HepG2 (cell line): ENCODE results near the gene WWC1. TPM values are rescaled to one million over a fixed set of nuclear protein-coding genes. Genes with fewer than 3 reads are reported as not detected.

ENCODE experiments used
- ARNTL ChIP-seq: sonication (generic); formaldehyde crosslinking; IDR thresholded peaks from 2 replicates; pipeline ENCODE4 v1.4.0; 2020; ENCODE audit warnings: mild to moderate bottlenecking, missing genetic modification reagents
- DR1 ChIP-seq: sonication (generic); formaldehyde crosslinking; IDR thresholded peaks from 2 replicates; pipeline ENCODE4 v1.8.0; 2021; ENCODE audit warnings: mild to moderate bottlenecking, missing genetic modification reagents, inconsistent platforms
- FOXA1 ChIP-seq, 2 experiments: fragments of 450-650 bp in 1 of 2; sonication (generic) in 1 of 2; formaldehyde crosslinking in 1 of 2; IDR thresholded peaks; 2 replicates each; pipeline versions ENCODE4 v1.4.0 to v1.6.1; 2016 to 2020; ENCODE audit warnings: missing genetic modification reagents in 1 of 2
- HINFP ChIP-seq: sonication (generic); formaldehyde crosslinking; IDR thresholded peaks from 2 replicates; pipeline ENCODE4 v1.4.0; 2020; ENCODE audit warnings: low read depth, mild to moderate bottlenecking, missing genetic modification reagents
- HNRNPL ChIP-seq: fragments of 200-400 bp; formaldehyde crosslinking; IDR thresholded peaks from 2 replicates; pipeline ENCODE4 v1.6.1; 2017; ENCODE audit warnings: mild to moderate bottlenecking, low read depth, low read length
- KAT2B ChIP-seq: fragments of 150-350 bp; IDR thresholded peaks from 2 replicates; pipeline ENCODE4 v1.6.1; 2014; ENCODE audit warnings: low read depth, low read length, borderline replicate concordance
- KLF6 ChIP-seq: IDR thresholded peaks from 2 replicates; pipeline ENCODE4 v1.8.0; 2016; ENCODE audit warnings: missing biosample characterization, missing genetic modification reagents
- MAZ ChIP-seq, 2 experiments: sonication (generic) in 1 of 2; formaldehyde crosslinking in 1 of 2; IDR thresholded peaks; 2 replicates each; pipeline versions ENCODE4 v1.5.0 to v1.6.1; 2012 to 2020; ENCODE audit warnings: low read depth in 2 of 2, mild to moderate bottlenecking in 2 of 2, borderline replicate concordance in 1 of 2, improper control_type of control experiment in 1 of 2, low read length in 1 of 2, missing genetic modification reagents in 1 of 2, moderate library complexity in 1 of 2
- MXD4 ChIP-seq: IDR thresholded peaks from 2 replicates; pipeline ENCODE4 v1.6.1; 2016; ENCODE audit warnings: mild to moderate bottlenecking, missing biosample characterization, missing genetic modification reagents
- SAP130 ChIP-seq: IDR thresholded peaks from 2 replicates; pipeline ENCODE4 v1.6.1; 2016; ENCODE audit warnings: low read depth
- SP1 ChIP-seq, 2 experiments: fragments of 450-650 bp in 1 of 2; sonication (generic) in 1 of 2; formaldehyde crosslinking in 1 of 2; IDR thresholded peaks; 2 replicates each; pipeline versions ENCODE4 v1.4.0 to v1.6.1; 2016 to 2020; ENCODE audit warnings: missing genetic modification reagents in 1 of 2
- STAG1 ChIP-seq: sonication (generic); formaldehyde crosslinking; IDR thresholded peaks from 2 replicates; pipeline ENCODE4 v1.4.0; 2020; ENCODE audit warnings: missing genetic modification reagents
- THRA ChIP-seq: sonication (generic); formaldehyde crosslinking; IDR thresholded peaks from 2 replicates; pipeline ENCODE4 v1.4.0; 2020; ENCODE audit warnings: missing genetic modification reagents, borderline replicate concordance
- ZMAT3 ChIP-seq: sonication (generic); formaldehyde crosslinking; conservative IDR thresholded peaks from 2 replicates; pipeline ENCODE4 v1.7.0; 2021; ENCODE audit warnings: missing genetic modification reagents
- ZNF143 ChIP-seq: sonication (generic); formaldehyde crosslinking; IDR thresholded peaks from 2 replicates; pipeline ENCODE4 v1.4.0; 2020; ENCODE audit warnings: missing genetic modification reagents
- ZNF510 ChIP-seq: sonication (generic); formaldehyde crosslinking; IDR thresholded peaks from 2 replicates; pipeline ENCODE4 v1.4.0; 2020; ENCODE audit warnings: low read depth, mild to moderate bottlenecking, missing genetic modification reagents
- polyA plus RNA-seq, 8 experiments: library from polyadenylated mRNA; depleted of rRNA in 3 of 8; stranded (reverse) in 7 of 8; unstranded in 1 of 8; fragments of >200 nt; fragmentation: Illumina TruSeq in 4 of 8; extraction: Trizol in 4 of 8; gene quantifications; 2 replicates each; pipeline versions ENCODE4 v1.2.1 to v1.2.3, GENCODE V29; 2011 to 2016; ENCODE audit warnings: low read depth in 4 of 8, missing spikeins in 1 of 8, mixed read lengths in 1 of 8; ENCODE audit not compliant: insufficient read depth in 1 of 8
- total RNA-seq, 5 experiments: library from RNA; depleted of rRNA; stranded (reverse); fragments of >200 nt; fragmentation: Illumina TruSeq; extraction: Trizol; gene quantifications; 2 replicates each; pipeline ENCODE4 v1.2.3, GENCODE V29; 2016; ENCODE audit warnings: low read depth in 1 of 5
- TF ChIP-seq, protein P1 (sequence below): sonication (generic); formaldehyde crosslinking; IDR thresholded peaks from 2 replicates; pipeline ENCODE4 v1.5.1; 2020; ENCODE audit warnings: mild to moderate bottlenecking, missing genetic modification reagents, moderate library complexity
- TF ChIP-seq, protein P2 (sequence below): sonication (generic); formaldehyde crosslinking; conservative IDR thresholded peaks from 2 replicates; pipeline ENCODE4 v1.4.0; 2020; ENCODE audit warnings: missing genetic modification reagents
- TF ChIP-seq, protein P3 (sequence below): sonication (generic); formaldehyde crosslinking; IDR thresholded peaks from 2 replicates; pipeline ENCODE4 v1.8.1; 2023; ENCODE audit warnings: mild to moderate bottlenecking, moderate library complexity, missing genetic modification reagents
- TF ChIP-seq, protein P4 (sequence below): sonication (generic); formaldehyde crosslinking; IDR thresholded peaks from 2 replicates; pipeline ENCODE4 v1.8.1; 2023; ENCODE audit warnings: missing genetic modification reagents, mild to moderate bottlenecking, borderline replicate concordance

Gene WWC1
- total and polyA plus RNA-seq, 2 of the 13 experiments (the other 11 are each of a cell fraction or from before 2014, with no cell fraction given) = 8.3 to 17.9 TPM

GRCh38 chr5:168282120-168282519 lies 9.3 kb upstream of the WWC1 start (continued):
- no peak for TF ChIP-seq THRA (CRISPR knock-in tag)
- TF ChIP-seq SP1 (IDR thresholded peaks at IDR 0.05) = no peak
- no peak for TF ChIP-seq SP1 (CRISPR knock-in tag; IDR thresholded peaks at IDR 0.05)
- TF ChIP-seq STAG1 = no peak
- TF ChIP-seq SAP130 (CRISPR knock-in tag) = peak; percentile 51; the same call in 1 of the 2 replicates
- TF ChIP-seq KLF6 = peak; percentile 63; the same call in 1 of the 2 replicates
- TF ChIP-seq DR1 (CRISPR knock-in tag) = no peak
- TF ChIP-seq, protein P1, sequence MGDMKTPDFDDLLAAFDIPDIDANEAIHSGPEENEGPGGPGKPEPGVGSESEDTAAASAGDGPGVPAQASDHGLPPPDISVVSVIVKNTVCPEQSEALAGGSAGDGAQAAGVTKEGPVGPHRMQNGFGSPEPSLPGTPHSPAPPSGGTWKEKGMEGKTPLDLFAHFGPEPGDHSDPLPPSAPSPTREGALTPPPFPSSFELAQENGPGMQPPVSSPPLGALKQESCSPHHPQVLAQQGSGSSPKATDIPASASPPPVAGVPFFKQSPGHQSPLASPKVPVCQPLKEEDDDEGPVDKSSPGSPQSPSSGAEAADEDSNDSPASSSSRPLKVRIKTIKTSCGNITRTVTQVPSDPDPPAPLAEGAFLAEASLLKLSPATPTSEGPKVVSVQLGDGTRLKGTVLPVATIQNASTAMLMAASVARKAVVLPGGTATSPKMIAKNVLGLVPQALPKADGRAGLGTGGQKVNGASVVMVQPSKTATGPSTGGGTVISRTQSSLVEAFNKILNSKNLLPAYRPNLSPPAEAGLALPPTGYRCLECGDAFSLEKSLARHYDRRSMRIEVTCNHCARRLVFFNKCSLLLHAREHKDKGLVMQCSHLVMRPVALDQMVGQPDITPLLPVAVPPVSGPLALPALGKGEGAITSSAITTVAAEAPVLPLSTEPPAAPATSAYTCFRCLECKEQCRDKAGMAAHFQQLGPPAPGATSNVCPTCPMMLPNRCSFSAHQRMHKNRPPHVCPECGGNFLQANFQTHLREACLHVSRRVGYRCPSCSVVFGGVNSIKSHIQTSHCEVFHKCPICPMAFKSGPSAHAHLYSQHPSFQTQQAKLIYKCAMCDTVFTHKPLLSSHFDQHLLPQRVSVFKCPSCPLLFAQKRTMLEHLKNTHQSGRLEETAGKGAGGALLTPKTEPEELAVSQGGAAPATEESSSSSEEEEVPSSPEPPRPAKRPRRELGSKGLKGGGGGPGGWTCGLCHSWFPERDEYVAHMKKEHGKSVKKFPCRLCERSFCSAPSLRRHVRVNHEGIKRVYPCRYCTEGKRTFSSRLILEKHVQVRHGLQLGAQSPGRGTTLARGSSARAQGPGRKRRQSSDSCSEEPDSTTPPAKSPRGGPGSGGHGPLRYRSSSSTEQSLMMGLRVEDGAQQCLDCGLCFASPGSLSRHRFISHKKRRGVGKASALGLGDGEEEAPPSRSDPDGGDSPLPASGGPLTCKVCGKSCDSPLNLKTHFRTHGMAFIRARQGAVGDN (CRISPR knock-in tag) = peak; percentile 66
- TF ChIP-seq KAT2B = no peak
- 0 out of 2 replicates have a peak, but pooled peaks have one; percentile 46 for TF ChIP-seq MXD4
- TF ChIP-seq, protein P2, sequence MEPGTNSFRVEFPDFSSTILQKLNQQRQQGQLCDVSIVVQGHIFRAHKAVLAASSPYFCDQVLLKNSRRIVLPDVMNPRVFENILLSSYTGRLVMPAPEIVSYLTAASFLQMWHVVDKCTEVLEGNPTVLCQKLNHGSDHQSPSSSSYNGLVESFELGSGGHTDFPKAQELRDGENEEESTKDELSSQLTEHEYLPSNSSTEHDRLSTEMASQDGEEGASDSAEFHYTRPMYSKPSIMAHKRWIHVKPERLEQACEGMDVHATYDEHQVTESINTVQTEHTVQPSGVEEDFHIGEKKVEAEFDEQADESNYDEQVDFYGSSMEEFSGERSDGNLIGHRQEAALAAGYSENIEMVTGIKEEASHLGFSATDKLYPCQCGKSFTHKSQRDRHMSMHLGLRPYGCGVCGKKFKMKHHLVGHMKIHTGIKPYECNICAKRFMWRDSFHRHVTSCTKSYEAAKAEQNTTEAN (CRISPR knock-in tag) = peak; percentile 65; the same call in 1 of the 2 replicates
- TF ChIP-seq, protein P3, sequence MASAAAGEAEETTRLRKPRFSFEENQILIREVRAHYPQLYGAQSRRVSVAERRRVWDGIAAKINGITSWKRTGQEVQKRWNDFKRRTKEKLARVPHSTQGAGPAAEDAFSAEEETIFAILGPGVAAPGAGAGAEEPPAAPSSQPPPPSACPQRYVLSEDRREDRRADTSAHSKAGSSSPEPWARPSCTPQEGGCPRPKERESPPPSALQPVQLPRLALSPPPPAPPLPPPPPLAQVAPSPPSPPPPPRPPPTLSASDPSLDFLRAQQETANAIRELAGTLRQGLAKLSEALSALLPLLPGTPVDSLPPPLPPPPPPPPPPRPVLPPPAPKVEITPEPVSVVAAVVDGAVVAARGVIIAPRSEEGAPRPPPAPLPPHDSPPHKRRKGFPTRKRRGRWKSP (CRISPR knock-in tag) = 0 out of 2 replicates have a peak, but pooled peaks have one; percentile 21
- no peak for TF ChIP-seq MAZ (IDR thresholded peaks at IDR 0.05; ENCODE audit: borderline replicate concordance, low read depth, low read length)
- 0 out of 2 replicates have a peak, but pooled peaks have one; percentile 16 for TF ChIP-seq MAZ (CRISPR knock-in tag; IDR thresholded peaks at IDR 0.05; ENCODE audit: low read depth)
- TF ChIP-seq, protein P4, sequence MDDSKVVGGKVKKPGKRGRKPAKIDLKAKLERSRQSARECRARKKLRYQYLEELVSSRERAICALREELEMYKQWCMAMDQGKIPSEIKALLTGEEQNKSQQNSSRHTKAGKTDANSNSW (CRISPR knock-in tag) = no peak
- TF ChIP-seq HINFP (CRISPR knock-in tag) = no peak
- no peak for TF ChIP-seq ZNF143 (CRISPR knock-in tag)
- no peak for TF ChIP-seq HNRNPL
- TF ChIP-seq ARNTL = 0 out of 2 replicates have a peak, but pooled peaks have one; percentile 36
- TF ChIP-seq ZMAT3 (CRISPR knock-in tag) = no peak
- TF ChIP-seq FOXA1 (IDR thresholded peaks at IDR 0.05) = no peak
- TF ChIP-seq FOXA1 (CRISPR knock-in tag; IDR thresholded peaks at IDR 0.05) = 0 out of 2 replicates have a peak, but pooled peaks have one; percentile 6
- TF ChIP-seq ZNF510 (CRISPR knock-in tag) = no peak
